HepG2 (cell line): Measurements from ENCODE around the gene ANKRD66.

ENCODE experiments used
- CTCF ChIP-seq: sonication (generic); formaldehyde crosslinking; IDR thresholded peaks from 2 replicates; pipeline ENCODE4 v1.5.0; 2020; ENCODE audit warnings: mild to moderate bottlenecking, missing genetic modification reagents, moderate library complexity
- GTF2F1 ChIP-seq: fragments of 150-350 bp; IDR thresholded peaks from 2 replicates; pipeline ENCODE4 v1.6.1; 2014; ENCODE audit warnings: low read length
- HNRNPH1 ChIP-seq: fragments of 200-400 bp; formaldehyde crosslinking; optimal IDR thresholded peaks from 2 replicates; pipeline ENCODE3; 2017; ENCODE audit warnings: mild to moderate bottlenecking, low read depth, low read length
- JUNB ChIP-seq: sonication (generic); formaldehyde crosslinking; IDR thresholded peaks from 2 replicates; pipeline ENCODE4 v1.8.0; 2022; ENCODE audit warnings: missing genetic modification reagents, mild to moderate bottlenecking, borderline replicate concordance
- KDM5B ChIP-seq: sonication (generic); formaldehyde crosslinking; IDR thresholded peaks from 2 replicates; pipeline ENCODE4 v1.4.0; 2020; ENCODE audit warnings: missing genetic modification reagents, mild to moderate bottlenecking, borderline replicate concordance
- MIXL1 ChIP-seq: IDR thresholded peaks from 2 replicates; pipeline ENCODE4 v1.6.1; 2016
- POLR2AphosphoS5 ChIP-seq: IDR thresholded peaks from 2 replicates; pipeline ENCODE4 v1.6.1; 2012; ENCODE audit warnings: low read depth, low read length

DNA sequence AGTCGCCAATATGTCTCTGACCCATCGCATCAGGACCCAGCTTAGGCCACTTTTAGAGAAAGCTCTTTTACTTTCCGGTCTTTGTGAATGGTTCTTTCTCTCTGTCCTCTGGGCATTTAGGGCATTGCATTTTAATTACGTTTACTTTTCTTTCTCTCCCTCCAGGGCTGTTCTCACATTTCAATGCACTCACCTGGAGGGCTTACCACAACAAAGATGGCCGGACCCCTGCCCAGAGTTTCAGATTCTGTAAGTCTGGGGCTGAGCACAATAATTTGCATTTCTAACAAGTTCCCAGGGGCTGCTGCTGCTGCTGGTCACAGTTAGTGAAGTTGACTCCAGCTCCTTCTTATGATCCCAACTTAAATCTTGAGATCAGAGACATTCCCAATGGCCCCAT, 3.0 kb downstream of the ANKRD66 start:
- TF ChIP-seq CTCF (CRISPR knock-in tag) (no peak), GTF2F1 (no peak), HNRNPH1 (no peak), KDM5B (no peak), JUNB (CRISPR knock-in tag) (no peak), MIXL1 (CRISPR knock-in tag) (no peak), POLR2AphosphoS5 (no peak)
